GM23338 (cell line): ENCODE measurements around the gene ATF4. TPM values are rescaled to one million over a fixed set of nuclear protein-coding genes. Genes with fewer than 3 reads are reported as not detected.

Source experiments
- ATAC-seq: fragments of 200-7000 bp; cut with Tn5 transposase; 3 replicates; pipeline ENCODE4 v1.9.1; 2020
- DNase-seq: peaks from one replicate; pipeline ENCODE4 v3.0.0-alpha.2; 2015; ENCODE audit warnings: low spot score
- H2AFZ ChIP-seq: fragments of 200-600 bp; sonication (generic); 2 replicates; pipeline ENCODE4 v1.8.0; 2016; ENCODE audit warnings: antibody characterized with exemption, mild to moderate bottlenecking, moderate library complexity
- H3F3A ChIP-seq: fragments of 200-600 bp; sonication (generic); replicated peaks from 2 replicates; pipeline ENCODE4 v1.8.0; 2017; ENCODE audit warnings: antibody characterized with exemption, mixed run types, low read depth
- H3K27ac ChIP-seq: fragments of 200-600 bp; sonication (generic); 2 replicates; pipeline ENCODE4 v1.6.1; 2016; ENCODE audit warnings: low read depth
- H3K27me3 ChIP-seq: fragments of 200-600 bp; sonication (generic); 2 replicates; pipeline ENCODE4 v1.8.0; 2016; ENCODE audit warnings: mild to moderate bottlenecking, mixed run types, moderate library complexity; ENCODE audit not compliant: insufficient read depth
- H3K36me3 ChIP-seq: fragments of 200-600 bp; sonication (generic); 2 replicates; pipeline ENCODE4 v1.8.0; 2016; ENCODE audit warnings: mild to moderate bottlenecking; ENCODE audit not compliant: insufficient read depth
- H3K4me1 ChIP-seq: fragments of 200-600 bp; sonication (generic); 2 replicates; pipeline ENCODE4 v1.8.0; 2016; ENCODE audit warnings: mild to moderate bottlenecking, moderate library complexity; ENCODE audit not compliant: insufficient read depth
- H3K4me2 ChIP-seq: fragments of 200-600 bp; sonication (generic); 2 replicates; pipeline ENCODE4 v1.7.1; 2017; ENCODE audit warnings: mixed run types
- H3K4me3 ChIP-seq: fragments of 200-600 bp; sonication (generic); 2 replicates; pipeline ENCODE4 v1.6.1; 2016; ENCODE audit warnings: mixed run types
- H3K79me2 ChIP-seq: fragments of 200-600 bp; sonication (generic); replicated peaks from 2 replicates; pipeline ENCODE4 v1.8.0; 2017; ENCODE audit warnings: mild to moderate bottlenecking; ENCODE audit not compliant: insufficient read depth
- H3K9me2 ChIP-seq: fragments of 200-600 bp; sonication (generic); 2 replicates; pipeline ENCODE4 v1.8.0; 2017; ENCODE audit not compliant: insufficient read depth
- H4K20me1 ChIP-seq: fragments of 200-600 bp; sonication (generic); replicated peaks from 2 replicates; pipeline ENCODE4 v1.8.0; 2017; ENCODE audit warnings: mild to moderate bottlenecking; ENCODE audit not compliant: insufficient read depth
- H3K27ac Mint-ChIP-seq: 2 replicates; pipeline ENCODE4 v1.8.0; 2020; ENCODE audit warnings: inconsistent platforms, mild to moderate bottlenecking, moderate library complexity, mixed read lengths
- H3K27me3 Mint-ChIP-seq: 3 replicates; pipeline ENCODE4 v1.8.0; 2022; ENCODE audit warnings: low read depth, mild to moderate bottlenecking, moderate library complexity, mixed read lengths, inconsistent platforms; ENCODE audit not compliant: insufficient read depth, poor library complexity
- H3K36me3 Mint-ChIP-seq: 3 replicates; pipeline ENCODE4 v1.8.0; 2021; ENCODE audit warnings: low read depth, mild to moderate bottlenecking, inconsistent platforms, moderate library complexity, mixed read lengths
- H3K4me1 Mint-ChIP-seq: 3 replicates; pipeline ENCODE4 v1.8.0; 2020; ENCODE audit warnings: mild to moderate bottlenecking, inconsistent platforms, mixed read lengths
- H3K4me3 Mint-ChIP-seq: 3 replicates; pipeline ENCODE4 v1.8.0; 2021; ENCODE audit warnings: moderate library complexity, mild to moderate bottlenecking, inconsistent platforms, mixed read lengths
- H3K9me3 Mint-ChIP-seq: 3 replicates; pipeline ENCODE4 v1.8.0; 2020; ENCODE audit warnings: moderate library complexity, mild to moderate bottlenecking, inconsistent platforms, mixed read lengths
- CREB1 ChIP-seq: fragments of 250-450 bp; sonication (Bioruptor Pico); IDR thresholded peaks from 2 replicates; pipeline ENCODE4 v1.5.0; 2020; ENCODE audit warnings: low read depth, mild to moderate bottlenecking, moderate library complexity
- ETS1 ChIP-seq: IDR thresholded peaks from 2 replicates; pipeline ENCODE4 v1.6.1; 2016; ENCODE audit warnings: antibody characterized with exemption
- EZH2 ChIP-seq: fragments of 200-600 bp; sonication (generic); IDR thresholded peaks from one replicate; pipeline ENCODE4 v1.8.0; 2017; ENCODE audit warnings: antibody characterized with exemption, mild to moderate bottlenecking, low read depth; ENCODE audit not compliant: unreplicated experiment
- EZH2phosphoT487 ChIP-seq: fragments of 200-600 bp; sonication (generic); IDR thresholded peaks from one replicate; pipeline ENCODE4 v1.8.1; 2018; ENCODE audit warnings: antibody characterized with exemption; ENCODE audit not compliant: unreplicated experiment
- JUNB ChIP-seq: IDR thresholded peaks from one replicate; pipeline ENCODE4 v1.6.1; 2016; ENCODE audit warnings: antibody characterized with exemption; ENCODE audit not compliant: unreplicated experiment
- NANOG ChIP-seq: IDR thresholded peaks from 2 replicates; pipeline ENCODE4 v1.6.1; 2016; ENCODE audit warnings: antibody characterized with exemption, borderline replicate concordance
- POLR2AphosphoS5 ChIP-seq: IDR thresholded peaks from 2 replicates; pipeline ENCODE4 v1.6.1; 2016; ENCODE audit warnings: antibody characterized with exemption, low read depth
- STAT1 ChIP-seq: IDR thresholded peaks from one replicate; pipeline ENCODE4 v1.6.1; 2016; ENCODE audit warnings: antibody characterized with exemption; ENCODE audit not compliant: unreplicated experiment
- ZNF114 ChIP-seq: fragments of 250-450 bp; sonication (Bioruptor Pico); IDR thresholded peaks from 2 replicates; pipeline ENCODE4 v1.5.0; 2020; ENCODE audit warnings: mild to moderate bottlenecking, moderate library complexity
- ZNF331 ChIP-seq: fragments of 250-450 bp; sonication (Bioruptor Pico); IDR thresholded peaks from 2 replicates; pipeline ENCODE4 v1.5.0; 2020; ENCODE audit warnings: low read depth, mild to moderate bottlenecking, moderate library complexity
- polyA plus RNA-seq: library from polyadenylated mRNA; unstranded; fragments of >200 nt; fragmentation: Nextera tagmentation; extraction: Ambion mirVana; gene quantifications from 2 replicates; pipeline ENCODE4 v1.2.1, GENCODE V29; 2016
- total RNA-seq: library from RNA; depleted of rRNA; stranded (reverse); fragments of >200 nt; shearing (Covaris generic); gene quantifications from 2 replicates; pipeline ENCODE4 v1.2.3, GENCODE V29; 2014
- TF ChIP-seq, protein P1 (sequence below): fragments of 250-450 bp; sonication (Bioruptor Pico); IDR thresholded peaks from 2 replicates; pipeline ENCODE4 v1.5.0; 2020; ENCODE audit warnings: mild to moderate bottlenecking, moderate library complexity
- TF ChIP-seq, protein P2 (sequence below), 2 experiments: fragments of 200-600 bp in 1 of 2; sonication (generic) in 1 of 2; conservative IDR thresholded peaks; 2 replicates each; pipeline versions ENCODE4 v1.5.1 to v1.6.1; 2016 to 2017; ENCODE audit warnings: antibody characterized with exemption in 2 of 2, low read depth in 2 of 2, mild to moderate bottlenecking in 2 of 2, moderate library complexity in 1 of 2
- TF ChIP-seq, protein P3 (sequence below): IDR thresholded peaks from one replicate; pipeline ENCODE4 v1.6.1; 2018; ENCODE audit warnings: antibody characterized with exemption; ENCODE audit not compliant: unreplicated experiment

The ATF4 gene
- total and polyA plus RNA-seq, 2 experiments from 2014 or later: 446 to 553 TPM

DNA sequence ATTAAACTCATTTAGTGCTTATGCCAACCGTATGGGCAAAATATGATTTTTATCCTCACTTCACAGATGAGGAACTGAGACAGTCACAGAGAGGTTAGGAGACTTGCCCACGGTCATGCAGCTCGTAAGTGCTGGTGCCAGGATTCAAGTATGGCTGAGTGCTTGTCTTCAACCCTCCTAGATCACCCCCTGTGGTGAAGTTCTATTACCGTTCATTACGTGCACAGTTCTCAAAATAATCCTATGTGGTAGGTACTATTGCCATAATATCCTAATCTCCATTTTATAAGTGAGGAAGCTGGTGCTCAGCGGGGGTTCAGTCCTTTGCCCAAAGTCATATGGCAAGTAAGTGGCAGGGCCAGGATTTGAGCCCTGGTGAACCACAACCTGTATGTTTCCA, 16.7 kb upstream of the ATF4 start:
- DNase-seq: no peak
- H3K79me2 ChIP-seq: peaks cover 34% of the 10 kb centered on the region
- no peak overlapping the region for H3K27ac Mint-ChIP-seq
- TF ChIP-seq ZNF331 (CRISPR knock-in tag) (no peak), JUNB (no peak), CREB1 (no peak), ETS1 (no peak), POLR2AphosphoS5 (no peak), EZH2phosphoT487 (no peak), ZNF114 (CRISPR knock-in tag) (no peak), NANOG (no peak), STAT1 (no peak), EZH2 (no peak)
- TF ChIP-seq, protein P1, sequence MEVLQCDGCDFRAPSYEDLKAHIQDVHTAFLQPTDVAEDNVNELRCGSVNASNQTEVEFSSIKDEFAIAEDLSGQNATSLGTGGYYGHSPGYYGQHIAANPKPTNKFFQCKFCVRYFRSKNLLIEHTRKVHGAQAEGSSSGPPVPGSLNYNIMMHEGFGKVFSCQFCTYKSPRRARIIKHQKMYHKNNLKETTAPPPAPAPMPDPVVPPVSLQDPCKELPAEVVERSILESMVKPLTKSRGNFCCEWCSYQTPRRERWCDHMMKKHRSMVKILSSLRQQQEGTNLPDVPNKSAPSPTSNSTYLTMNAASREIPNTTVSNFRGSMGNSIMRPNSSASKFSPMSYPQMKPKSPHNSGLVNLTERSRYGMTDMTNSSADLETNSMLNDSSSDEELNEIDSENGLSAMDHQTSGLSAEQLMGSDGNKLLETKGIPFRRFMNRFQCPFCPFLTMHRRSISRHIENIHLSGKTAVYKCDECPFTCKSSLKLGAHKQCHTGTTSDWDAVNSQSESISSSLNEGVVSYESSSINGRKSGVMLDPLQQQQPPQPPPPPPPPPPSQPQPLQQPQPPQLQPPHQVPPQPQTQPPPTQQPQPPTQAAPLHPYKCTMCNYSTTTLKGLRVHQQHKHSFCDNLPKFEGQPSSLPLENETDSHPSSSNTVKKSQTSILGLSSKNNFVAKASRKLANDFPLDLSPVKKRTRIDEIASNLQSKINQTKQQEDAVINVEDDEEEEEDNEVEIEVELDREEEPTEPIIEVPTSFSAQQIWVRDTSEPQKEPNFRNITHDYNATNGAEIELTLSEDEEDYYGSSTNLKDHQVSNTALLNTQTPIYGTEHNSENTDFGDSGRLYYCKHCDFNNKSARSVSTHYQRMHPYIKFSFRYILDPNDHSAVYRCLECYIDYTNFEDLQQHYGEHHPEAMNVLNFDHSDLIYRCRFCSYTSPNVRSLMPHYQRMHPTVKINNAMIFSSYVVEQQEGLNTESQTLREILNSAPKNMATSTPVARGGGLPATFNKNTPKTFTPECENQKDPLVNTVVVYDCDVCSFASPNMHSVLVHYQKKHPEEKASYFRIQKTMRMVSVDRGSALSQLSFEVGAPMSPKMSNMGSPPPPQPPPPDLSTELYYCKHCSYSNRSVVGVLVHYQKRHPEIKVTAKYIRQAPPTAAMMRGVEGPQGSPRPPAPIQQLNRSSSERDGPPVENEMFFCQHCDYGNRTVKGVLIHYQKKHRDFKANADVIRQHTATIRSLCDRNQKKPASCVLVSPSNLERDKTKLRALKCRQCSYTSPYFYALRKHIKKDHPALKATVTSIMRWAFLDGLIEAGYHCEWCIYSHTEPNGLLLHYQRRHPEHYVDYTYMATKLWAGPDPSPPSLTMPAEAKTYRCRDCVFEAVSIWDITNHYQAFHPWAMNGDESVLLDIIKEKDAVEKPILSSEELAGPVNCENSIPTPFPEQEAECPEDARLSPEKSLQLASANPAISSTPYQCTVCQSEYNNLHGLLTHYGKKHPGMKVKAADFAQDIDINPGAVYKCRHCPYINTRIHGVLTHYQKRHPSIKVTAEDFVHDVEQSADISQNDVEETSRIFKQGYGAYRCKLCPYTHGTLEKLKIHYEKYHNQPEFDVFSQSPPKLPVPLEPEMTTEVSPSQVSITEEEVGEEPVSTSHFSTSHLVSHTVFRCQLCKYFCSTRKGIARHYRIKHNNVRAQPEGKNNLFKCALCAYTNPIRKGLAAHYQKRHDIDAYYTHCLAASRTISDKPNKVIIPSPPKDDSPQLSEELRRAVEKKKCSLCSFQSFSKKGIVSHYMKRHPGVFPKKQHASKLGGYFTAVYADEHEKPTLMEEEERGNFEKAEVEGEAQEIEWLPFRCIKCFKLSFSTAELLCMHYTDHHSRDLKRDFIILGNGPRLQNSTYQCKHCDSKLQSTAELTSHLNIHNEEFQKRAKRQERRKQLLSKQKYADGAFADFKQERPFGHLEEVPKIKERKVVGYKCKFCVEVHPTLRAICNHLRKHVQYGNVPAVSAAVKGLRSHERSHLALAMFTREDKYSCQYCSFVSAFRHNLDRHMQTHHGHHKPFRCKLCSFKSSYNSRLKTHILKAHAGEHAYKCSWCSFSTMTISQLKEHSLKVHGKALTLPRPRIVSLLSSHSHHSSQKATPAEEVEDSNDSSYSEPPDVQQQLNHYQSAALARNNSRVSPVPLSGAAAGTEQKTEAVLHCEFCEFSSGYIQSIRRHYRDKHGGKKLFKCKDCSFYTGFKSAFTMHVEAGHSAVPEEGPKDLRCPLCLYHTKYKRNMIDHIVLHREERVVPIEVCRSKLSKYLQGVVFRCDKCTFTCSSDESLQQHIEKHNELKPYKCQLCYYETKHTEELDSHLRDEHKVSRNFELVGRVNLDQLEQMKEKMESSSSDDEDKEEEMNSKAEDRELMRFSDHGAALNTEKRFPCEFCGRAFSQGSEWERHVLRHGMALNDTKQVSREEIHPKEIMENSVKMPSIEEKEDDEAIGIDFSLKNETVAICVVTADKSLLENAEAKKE (CRISPR knock-in tag): no peak
- TF ChIP-seq, protein P2, sequence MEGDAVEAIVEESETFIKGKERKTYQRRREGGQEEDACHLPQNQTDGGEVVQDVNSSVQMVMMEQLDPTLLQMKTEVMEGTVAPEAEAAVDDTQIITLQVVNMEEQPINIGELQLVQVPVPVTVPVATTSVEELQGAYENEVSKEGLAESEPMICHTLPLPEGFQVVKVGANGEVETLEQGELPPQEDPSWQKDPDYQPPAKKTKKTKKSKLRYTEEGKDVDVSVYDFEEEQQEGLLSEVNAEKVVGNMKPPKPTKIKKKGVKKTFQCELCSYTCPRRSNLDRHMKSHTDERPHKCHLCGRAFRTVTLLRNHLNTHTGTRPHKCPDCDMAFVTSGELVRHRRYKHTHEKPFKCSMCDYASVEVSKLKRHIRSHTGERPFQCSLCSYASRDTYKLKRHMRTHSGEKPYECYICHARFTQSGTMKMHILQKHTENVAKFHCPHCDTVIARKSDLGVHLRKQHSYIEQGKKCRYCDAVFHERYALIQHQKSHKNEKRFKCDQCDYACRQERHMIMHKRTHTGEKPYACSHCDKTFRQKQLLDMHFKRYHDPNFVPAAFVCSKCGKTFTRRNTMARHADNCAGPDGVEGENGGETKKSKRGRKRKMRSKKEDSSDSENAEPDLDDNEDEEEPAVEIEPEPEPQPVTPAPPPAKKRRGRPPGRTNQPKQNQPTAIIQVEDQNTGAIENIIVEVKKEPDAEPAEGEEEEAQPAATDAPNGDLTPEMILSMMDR (conservative IDR thresholded peaks at IDR 0.05; ENCODE audit: low read depth in 2 of 2): no peak
- TF ChIP-seq, protein P3, sequence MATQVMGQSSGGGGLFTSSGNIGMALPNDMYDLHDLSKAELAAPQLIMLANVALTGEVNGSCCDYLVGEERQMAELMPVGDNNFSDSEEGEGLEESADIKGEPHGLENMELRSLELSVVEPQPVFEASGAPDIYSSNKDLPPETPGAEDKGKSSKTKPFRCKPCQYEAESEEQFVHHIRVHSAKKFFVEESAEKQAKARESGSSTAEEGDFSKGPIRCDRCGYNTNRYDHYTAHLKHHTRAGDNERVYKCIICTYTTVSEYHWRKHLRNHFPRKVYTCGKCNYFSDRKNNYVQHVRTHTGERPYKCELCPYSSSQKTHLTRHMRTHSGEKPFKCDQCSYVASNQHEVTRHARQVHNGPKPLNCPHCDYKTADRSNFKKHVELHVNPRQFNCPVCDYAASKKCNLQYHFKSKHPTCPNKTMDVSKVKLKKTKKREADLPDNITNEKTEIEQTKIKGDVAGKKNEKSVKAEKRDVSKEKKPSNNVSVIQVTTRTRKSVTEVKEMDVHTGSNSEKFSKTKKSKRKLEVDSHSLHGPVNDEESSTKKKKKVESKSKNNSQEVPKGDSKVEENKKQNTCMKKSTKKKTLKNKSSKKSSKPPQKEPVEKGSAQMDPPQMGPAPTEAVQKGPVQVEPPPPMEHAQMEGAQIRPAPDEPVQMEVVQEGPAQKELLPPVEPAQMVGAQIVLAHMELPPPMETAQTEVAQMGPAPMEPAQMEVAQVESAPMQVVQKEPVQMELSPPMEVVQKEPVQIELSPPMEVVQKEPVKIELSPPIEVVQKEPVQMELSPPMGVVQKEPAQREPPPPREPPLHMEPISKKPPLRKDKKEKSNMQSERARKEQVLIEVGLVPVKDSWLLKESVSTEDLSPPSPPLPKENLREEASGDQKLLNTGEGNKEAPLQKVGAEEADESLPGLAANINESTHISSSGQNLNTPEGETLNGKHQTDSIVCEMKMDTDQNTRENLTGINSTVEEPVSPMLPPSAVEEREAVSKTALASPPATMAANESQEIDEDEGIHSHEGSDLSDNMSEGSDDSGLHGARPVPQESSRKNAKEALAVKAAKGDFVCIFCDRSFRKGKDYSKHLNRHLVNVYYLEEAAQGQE: no peak
- peak overlapping the region; percentile 99; the same call in 1 of the 2 replicates for H3K4me3 ChIP-seq
- H3K4me1 ChIP-seq: peaks cover 13% of the 10 kb centered on the region
- H2AFZ ChIP-seq: no peak overlapping the region
- no peaks in the 10 kb centered on the region for H3K9me2 ChIP-seq
- H3K27me3 ChIP-seq: peaks cover 50% of the 10 kb centered on the region
- H3K4me3 Mint-ChIP-seq: peak overlapping the region; percentile 88
- peak overlapping the region; percentile 98; the same call in 1 of the 2 replicates for H3K4me2 ChIP-seq
- H3F3A ChIP-seq: peaks cover 18% of the 10 kb centered on the region; the same call in 1 of the 2 replicates
- peaks cover 48% of the 10 kb centered on the region for H4K20me1 ChIP-seq
- H3K36me3 Mint-ChIP-seq: peaks cover 46% of the 10 kb centered on the region
- H3K36me3 ChIP-seq: peaks cover 19% of the 10 kb centered on the region
- peaks cover 62% of the 10 kb centered on the region for H3K27me3 Mint-ChIP-seq
- H3K4me1 Mint-ChIP-seq: peaks cover 11% of the 10 kb centered on the region
- no peak overlapping the region for H3K27ac ChIP-seq
- no peaks in the 10 kb centered on the region; the same call in 1 of the 3 replicates for H3K9me3 Mint-ChIP-seq
- no peak for ATAC-seq
